Esophagus (tissue), 2 donors: ENCODE results near the gene GRIN2B. TPM values are rescaled to one million over a fixed set of nuclear protein-coding genes. Genes with fewer than 3 reads are reported as not detected.

Experiments used
- H3K27ac ChIP-seq, 2 donors: one replicate each; pipeline ENCODE4 v1.5.1; 2013; ENCODE audit warnings: low read depth in 2 of 2, mild to moderate bottlenecking in 2 of 2, inconsistent platforms in 1 of 2, low read length in 1 of 2, moderate library complexity in 1 of 2
- H3K27me3 ChIP-seq, 2 donors: one replicate each; pipeline ENCODE4 v1.6.1; 2013; ENCODE audit warnings: low read length in 2 of 2, control low read depth in 1 of 2, mild to moderate bottlenecking in 1 of 2; ENCODE audit not compliant: insufficient read depth in 2 of 2, control insufficient read depth in 1 of 2
- H3K36me3 ChIP-seq, 2 donors: one replicate each; pipeline ENCODE4 v1.6.1; 2013; ENCODE audit warnings: low read length in 1 of 2; ENCODE audit not compliant: control insufficient read depth in 2 of 2, insufficient read depth in 2 of 2
- H3K4me1 ChIP-seq, 2 donors: one replicate each; pipeline ENCODE4 v1.6.1; 2013; ENCODE audit warnings: low read length in 1 of 2; ENCODE audit not compliant: control insufficient read depth in 2 of 2, insufficient read depth in 2 of 2
- H3K4me3 ChIP-seq, 2 donors: one replicate each; pipeline ENCODE4 v1.5.1; 2013; ENCODE audit warnings: low read length in 2 of 2, mild to moderate bottlenecking in 2 of 2, low read depth in 1 of 2, moderate library complexity in 1 of 2
- H3K9me3 ChIP-seq, 2 donors: one replicate each; pipeline ENCODE4 v1.6.1; 2013; ENCODE audit warnings: mild to moderate bottlenecking in 2 of 2, low read depth in 1 of 2, low read length in 1 of 2, moderate library complexity in 1 of 2; ENCODE audit not compliant: control insufficient read depth in 2 of 2, insufficient read depth in 1 of 2
- WGBS, 2 donors: extraction: QIAGEN DNeasy Blood & Tissue Kit; methylation state at CpG; one replicate each; pipeline ENCODE4 v1.1.7; 2013; 5-methylcytosine and 5-hydroxymethylcytosine counted together
- polyA plus RNA-seq, 2 donors: library from polyadenylated mRNA; stranded (reverse); fragments of 200-250 nt; gene quantifications; one replicate each; pipeline ENCODE4 v1.2.3, GENCODE V29; 2013
- donor health status: healthy with polysubstance abuse.
- donor health status: Bipolar disorder and iron deficiency.

GRIN2B gene
- polyA plus RNA-seq, 2 donors: under 0.01 TPM; not detected in 1

- 3 to 4% methylated on average over 36 to 53 of the region's 53 CpGs for WGBS, 2 donors
- Histone ChIP-seq H3K36me3 (no peaks in the 10 kb centered on the region), H3K27ac (no peak overlapping the region), H3K4me1 (peaks cover 4 to 14% of the 10 kb centered on the region in 2 donors), H3K9me3 (peaks cover 0 to 4% of the 10 kb centered on the region in 2 donors), H3K4me3 (peak overlapping the region in 1 of 2 donors; percentile 38), H3K27me3 (peaks cover 0 to 20% of the 10 kb centered on the region in 2 donors)
Measured at GRCh38 chr12:13980538-13981295, 685 bp downstream of the GRIN2B start.

DNA sequence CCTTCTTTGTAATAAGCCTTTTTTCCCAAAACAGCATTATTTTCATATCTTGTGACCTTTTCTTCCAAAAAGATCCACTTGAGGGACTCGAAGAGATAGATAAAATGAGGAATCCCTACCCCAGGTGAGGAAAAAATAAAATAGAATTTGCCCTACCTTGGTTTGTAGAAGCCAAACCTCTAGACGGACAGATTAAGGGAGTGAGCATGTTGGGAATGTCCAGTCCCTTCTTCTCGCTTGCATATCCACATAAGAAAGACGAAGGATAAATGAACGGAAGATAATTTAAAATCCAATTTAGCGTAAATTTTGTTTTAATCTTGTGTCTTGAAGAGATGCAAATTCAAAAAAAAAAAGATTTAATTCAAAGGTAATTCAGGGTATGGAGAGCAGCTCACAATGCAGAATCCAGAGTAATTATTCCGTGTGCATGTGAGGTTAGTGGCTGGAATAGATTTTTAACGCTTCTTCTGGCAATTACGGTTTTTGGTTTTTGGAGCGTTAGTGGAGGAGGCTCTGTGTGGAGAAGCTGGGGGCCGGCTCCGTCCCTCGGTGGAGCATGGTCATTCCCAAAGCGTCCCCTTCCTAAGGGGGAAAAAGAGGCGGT is 1.5 kb downstream of the GRIN2B start:
- WGBS, 2 donors: 30 to 36% methylated on average over 15 of the region's 15 CpGs
- H3K4me3 ChIP-seq: no peak overlapping the region

GRCh38 chr12:13978876-13979275 is 2.5 kb downstream of the GRIN2B start:
- Histone ChIP-seq H3K36me3 (no peaks in the 10 kb centered on the region), H3K4me3 (no peak overlapping the region), H3K27ac (no peak overlapping the region), H3K9me3 (peaks cover 0 to 4% of the 10 kb centered on the region in 2 donors), H3K4me1 (peaks cover 4 to 14% of the 10 kb centered on the region in 2 donors), H3K27me3 (peaks cover 0 to 20% of the 10 kb centered on the region in 2 donors)
- 72 to 84% methylated on average over 4 of the region's 4 CpGs for WGBS, 2 donors

More for the DNA sequence above, 1.5 kb downstream of the GRIN2B start:
- H3K36me3 ChIP-seq: no peaks in the 10 kb centered on the region
- H3K27ac ChIP-seq: no peak overlapping the region
- H3K4me1 ChIP-seq: peaks cover 4 to 14% of the 10 kb centered on the region in 2 donors
- H3K27me3 ChIP-seq: peaks cover 0 to 20% of the 10 kb centered on the region in 2 donors
- peaks cover 0 to 4% of the 10 kb centered on the region in 2 donors for H3K9me3 ChIP-seq

DNA sequence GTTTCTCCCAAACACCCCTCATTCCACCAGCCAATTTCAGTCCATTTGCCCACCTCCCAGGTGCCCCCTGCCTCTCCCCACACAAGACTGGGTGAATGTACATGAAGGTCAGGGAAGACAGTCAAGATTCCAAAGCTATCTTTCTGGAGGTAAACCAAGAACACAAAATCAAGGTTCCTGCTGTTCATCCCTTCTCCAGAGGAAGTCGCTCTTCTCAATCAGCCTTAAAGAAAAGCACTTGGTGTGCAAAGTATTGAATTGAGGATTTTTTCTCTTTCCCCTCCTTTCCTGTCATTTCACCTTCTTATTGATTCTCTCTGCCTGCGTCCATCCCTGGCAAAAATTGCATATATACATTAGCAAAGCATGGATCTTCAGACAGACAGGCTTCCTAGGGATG is 4.5 kb downstream of the GRIN2B start:
- peaks cover 4 to 11% of the 10 kb centered on the region in 2 donors for H3K4me1 ChIP-seq
- 72 to 74% methylated on average over 2 of the region's 2 CpGs for WGBS, 2 donors
- no peaks in the 10 kb centered on the region for H3K9me3 ChIP-seq
- H3K36me3 ChIP-seq: no peaks in the 10 kb centered on the region
- no peak overlapping the region for H3K27ac ChIP-seq
- H3K27me3 ChIP-seq: peaks cover 0 to 11% of the 10 kb centered on the region in 2 donors
- H3K4me3 ChIP-seq: no peak overlapping the region

DNA sequence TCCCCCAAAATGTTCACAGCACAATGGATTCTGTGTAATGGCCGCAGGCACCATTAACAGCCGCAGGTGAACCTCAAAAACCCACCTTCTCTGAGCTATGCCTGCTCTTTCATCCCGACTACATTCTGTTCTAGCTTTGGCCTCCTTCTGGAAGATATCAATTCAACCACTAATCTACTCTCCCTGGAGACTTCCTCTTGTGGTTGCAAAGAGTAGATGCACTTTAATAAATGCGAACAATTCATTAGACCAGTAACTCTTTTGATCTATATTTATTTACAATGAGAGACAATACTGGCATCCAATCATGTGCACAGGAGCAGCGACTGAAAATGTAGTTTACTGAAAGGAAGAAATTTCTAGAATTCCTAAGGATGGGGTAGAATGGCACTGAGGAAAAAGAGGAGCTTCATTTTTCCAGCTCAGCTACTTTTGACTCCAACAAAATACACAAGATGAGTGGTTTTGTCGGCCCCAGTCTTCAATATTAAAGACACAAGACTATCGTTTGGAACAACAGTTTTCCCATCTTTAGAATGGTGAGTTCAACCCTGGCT is 5.3 kb downstream of the GRIN2B start:
- Histone ChIP-seq H3K36me3 (no peaks in the 10 kb centered on the region), H3K9me3 (no peaks in the 10 kb centered on the region), H3K4me3 (no peak overlapping the region), H3K4me1 (peaks cover 4 to 5% of the 10 kb centered on the region in 2 donors), H3K27me3 (peaks cover 0 to 3% of the 10 kb centered on the region in 2 donors), H3K27ac (no peak overlapping the region)
- WGBS, 2 donors: 65 to 66% methylated on average over 7 of the region's 7 CpGs

- Histone ChIP-seq H3K9me3 (no peaks in the 10 kb centered on the region), H3K4me3 (no peak overlapping the region), H3K36me3 (no peaks in the 10 kb centered on the region), H3K27me3 (no peaks in the 10 kb centered on the region), H3K4me1 (no peaks in the 10 kb centered on the region), H3K27ac (no peak overlapping the region)
Measured at GRCh38 chr12:13973996-13974395, 7.4 kb downstream of the GRIN2B start.

GRCh38 chr12:13970803-13971202 is 10.6 kb downstream of the GRIN2B start:
- WGBS, 2 donors: 70 to 72% methylated on average over 4 of the region's 4 CpGs
- H3K27me3 ChIP-seq: no peaks in the 10 kb centered on the region
- H3K9me3 ChIP-seq: no peaks in the 10 kb centered on the region

GRCh38 chr12:13968281-13968680 is 13.1 kb downstream of the GRIN2B start:
- H3K36me3 ChIP-seq: no peaks in the 10 kb centered on the region
- 79 to 83% methylated on average over 3 of the region's 3 CpGs for WGBS, 2 donors
- H3K27ac ChIP-seq: no peak overlapping the region
- no peak overlapping the region for H3K4me3 ChIP-seq
- no peaks in the 10 kb centered on the region for H3K27me3 ChIP-seq
- H3K4me1 ChIP-seq: no peaks in the 10 kb centered on the region
- H3K9me3 ChIP-seq: no peaks in the 10 kb centered on the region

More at GRCh38 chr12:13970803-13971202, 10.6 kb downstream of the GRIN2B start:
- Histone ChIP-seq H3K36me3 (no peaks in the 10 kb centered on the region), H3K4me3 (no peak overlapping the region), H3K27ac (no peak overlapping the region), H3K4me1 (no peaks in the 10 kb centered on the region)

- H3K27me3 ChIP-seq: no peaks in the 10 kb centered on the region
- 67 to 70% methylated on average over 5 of the region's 5 CpGs for WGBS, 2 donors
- H3K36me3 ChIP-seq: no peaks in the 10 kb centered on the region
- H3K9me3 ChIP-seq: no peaks in the 10 kb centered on the region
- no peak overlapping the region for H3K4me3 ChIP-seq
- no peak overlapping the region for H3K27ac ChIP-seq
- H3K4me1 ChIP-seq: no peaks in the 10 kb centered on the region
Measured at GRCh38 chr12:13964666-13965065, 16.7 kb downstream of the GRIN2B start.
